ENCODE results near the gene UTF1.

The UTF1 gene

DNA sequence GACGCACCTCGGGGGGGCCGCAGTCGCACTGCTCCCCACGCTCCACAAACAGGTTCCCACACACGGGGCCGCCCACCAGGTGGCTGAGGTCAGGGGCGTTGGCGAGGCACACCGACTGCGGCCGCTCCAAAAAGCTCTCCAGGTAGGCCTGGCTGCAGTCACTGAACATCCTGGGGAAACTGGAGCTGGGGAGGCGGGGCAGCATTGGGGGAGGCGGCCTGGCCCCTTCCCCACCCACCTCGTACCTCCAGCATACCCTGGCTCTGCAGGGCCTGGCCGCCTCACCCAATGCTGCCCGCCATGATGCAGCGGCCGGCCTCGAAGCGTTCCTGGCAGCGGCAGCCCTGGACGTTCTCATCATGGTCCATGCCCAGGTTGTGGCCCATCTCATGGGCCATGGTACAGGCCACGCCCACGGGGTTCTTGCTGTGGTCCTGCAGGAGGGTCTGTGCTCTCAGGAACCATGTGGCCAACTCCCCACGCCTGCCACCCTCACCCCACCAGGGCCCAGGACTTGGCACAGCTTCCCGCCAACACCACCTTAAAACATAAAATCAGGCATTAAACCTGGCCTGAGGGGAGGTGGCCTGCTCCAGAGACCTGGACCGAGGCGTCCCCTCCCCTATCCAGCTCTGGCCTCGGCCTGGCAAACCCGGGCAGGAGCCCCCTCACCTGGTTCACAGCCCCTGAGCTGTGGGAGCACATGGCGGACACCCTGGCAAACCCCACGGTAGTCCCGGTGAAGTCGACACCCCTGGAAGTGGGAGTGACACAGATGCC lies 41.7 kb downstream of the UTF1 start:
- Histone ChIP-seq H3K9me3 (ENCODE audit: severe bottlenecking) (no peaks in the 10 kb centered on the region), H3K27me3 (ENCODE audit: insufficient read depth, poor library complexity, severe bottlenecking) (no peaks in the 10 kb centered on the region), H3K27ac (ENCODE audit: poor library complexity, severe bottlenecking) (no peak overlapping the region), H3K4me3 (ENCODE audit: severe bottlenecking) (no peak overlapping the region), H3K4me1 (ENCODE audit: insufficient read depth, poor library complexity, severe bottlenecking) (peaks cover 13% of the 10 kb centered on the region), H3K36me3 (ENCODE audit: low read depth) (peaks cover 20% of the 10 kb centered on the region)
- ATAC-seq (ENCODE audit: low read depth) (no peak), DNase-seq (ENCODE audit: low spot score) (no peak)
- TF ChIP-seq, protein P1, sequence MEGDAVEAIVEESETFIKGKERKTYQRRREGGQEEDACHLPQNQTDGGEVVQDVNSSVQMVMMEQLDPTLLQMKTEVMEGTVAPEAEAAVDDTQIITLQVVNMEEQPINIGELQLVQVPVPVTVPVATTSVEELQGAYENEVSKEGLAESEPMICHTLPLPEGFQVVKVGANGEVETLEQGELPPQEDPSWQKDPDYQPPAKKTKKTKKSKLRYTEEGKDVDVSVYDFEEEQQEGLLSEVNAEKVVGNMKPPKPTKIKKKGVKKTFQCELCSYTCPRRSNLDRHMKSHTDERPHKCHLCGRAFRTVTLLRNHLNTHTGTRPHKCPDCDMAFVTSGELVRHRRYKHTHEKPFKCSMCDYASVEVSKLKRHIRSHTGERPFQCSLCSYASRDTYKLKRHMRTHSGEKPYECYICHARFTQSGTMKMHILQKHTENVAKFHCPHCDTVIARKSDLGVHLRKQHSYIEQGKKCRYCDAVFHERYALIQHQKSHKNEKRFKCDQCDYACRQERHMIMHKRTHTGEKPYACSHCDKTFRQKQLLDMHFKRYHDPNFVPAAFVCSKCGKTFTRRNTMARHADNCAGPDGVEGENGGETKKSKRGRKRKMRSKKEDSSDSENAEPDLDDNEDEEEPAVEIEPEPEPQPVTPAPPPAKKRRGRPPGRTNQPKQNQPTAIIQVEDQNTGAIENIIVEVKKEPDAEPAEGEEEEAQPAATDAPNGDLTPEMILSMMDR (IDR thresholded peaks at IDR 0.05; ENCODE audit: poor library complexity, severe bottlenecking), result no peak

DNA sequence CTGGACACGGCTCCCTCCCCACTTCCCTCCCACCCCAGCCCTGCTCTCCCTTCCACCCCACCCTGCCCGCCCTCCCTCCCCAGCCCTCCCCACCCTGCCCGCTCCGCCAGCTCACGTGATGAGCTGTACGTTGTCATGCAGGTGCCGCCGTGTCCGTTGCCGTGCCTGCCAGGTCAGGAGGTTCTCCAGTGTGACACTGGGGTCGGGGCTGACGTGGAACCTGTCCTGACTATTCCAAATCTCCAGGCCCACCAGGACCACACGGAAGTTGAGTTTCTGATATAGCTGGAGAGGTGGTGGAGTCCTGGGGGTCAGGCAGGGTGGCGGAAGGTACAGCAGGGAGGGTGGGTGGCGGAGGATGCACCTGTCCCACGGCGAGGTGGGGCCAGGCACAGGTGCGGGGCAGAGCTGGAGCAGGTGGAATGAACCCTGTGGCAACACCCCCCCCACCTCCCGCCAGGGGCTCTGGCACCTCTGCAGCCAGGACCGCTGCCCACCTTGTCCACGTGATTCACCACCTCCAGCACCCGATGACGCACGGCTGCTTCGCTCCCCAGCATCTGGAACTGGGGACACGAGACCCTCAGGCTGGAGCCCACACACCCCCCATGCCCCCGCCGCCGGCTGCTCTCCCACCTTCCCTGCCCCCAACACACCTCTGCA lies 42.4 kb downstream of the UTF1 start:
- H3K4me1 ChIP-seq (ENCODE audit: insufficient read depth, poor library complexity, severe bottlenecking), result peaks cover 19% of the 10 kb centered on the region
- H3K4me3 ChIP-seq (ENCODE audit: severe bottlenecking), result no peak overlapping the region
- TF ChIP-seq, protein P1 (IDR thresholded peaks at IDR 0.05; ENCODE audit: poor library complexity, severe bottlenecking), result no peak
- H3K27me3 ChIP-seq (ENCODE audit: insufficient read depth, poor library complexity, severe bottlenecking), result no peaks in the 10 kb centered on the region
- no peaks in the 10 kb centered on the region for H3K9me3 ChIP-seq (ENCODE audit: severe bottlenecking)
- no peak for DNase-seq (ENCODE audit: low spot score)
- H3K27ac ChIP-seq (ENCODE audit: poor library complexity, severe bottlenecking), result no peak overlapping the region
- peaks cover 20% of the 10 kb centered on the region for H3K36me3 ChIP-seq (ENCODE audit: low read depth)
- ATAC-seq (ENCODE audit: low read depth), result no peak

DNA sequence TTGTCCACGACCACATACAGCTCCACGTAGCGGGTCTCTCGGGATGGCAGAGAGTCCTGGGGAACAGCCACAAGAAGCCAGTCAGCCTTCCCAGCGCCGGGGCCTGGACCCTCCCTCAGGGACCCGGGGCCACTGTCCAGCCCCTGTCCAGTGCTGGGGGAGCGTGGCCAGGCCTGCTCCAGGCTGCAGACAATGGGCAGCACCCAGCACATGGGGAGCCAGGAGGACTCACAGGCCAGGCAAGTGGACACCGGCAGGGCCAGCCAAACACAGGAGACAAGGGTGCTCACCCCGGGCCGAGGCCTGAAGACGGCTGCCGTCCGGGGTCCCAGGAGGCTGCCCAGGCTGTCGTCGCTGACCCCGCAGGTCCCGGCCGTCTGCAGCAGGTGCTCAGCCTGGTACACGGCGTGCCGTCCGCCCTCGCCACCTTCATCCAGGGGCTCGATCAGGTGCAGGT lies 43.0 kb downstream of the UTF1 start:
- ATAC-seq (ENCODE audit: low read depth) (no peak), DNase-seq (ENCODE audit: low spot score) (no peak)
- Histone ChIP-seq H3K27ac (ENCODE audit: poor library complexity, severe bottlenecking) (no peak overlapping the region), H3K9me3 (ENCODE audit: severe bottlenecking) (no peaks in the 10 kb centered on the region), H3K27me3 (ENCODE audit: insufficient read depth, poor library complexity, severe bottlenecking) (no peaks in the 10 kb centered on the region), H3K4me1 (ENCODE audit: insufficient read depth, poor library complexity, severe bottlenecking) (peaks cover 25% of the 10 kb centered on the region), H3K4me3 (ENCODE audit: severe bottlenecking) (no peak overlapping the region), H3K36me3 (ENCODE audit: low read depth) (peaks cover 20% of the 10 kb centered on the region)
- TF ChIP-seq, protein P1 (IDR thresholded peaks at IDR 0.05; ENCODE audit: poor library complexity, severe bottlenecking), result no peak

DNA sequence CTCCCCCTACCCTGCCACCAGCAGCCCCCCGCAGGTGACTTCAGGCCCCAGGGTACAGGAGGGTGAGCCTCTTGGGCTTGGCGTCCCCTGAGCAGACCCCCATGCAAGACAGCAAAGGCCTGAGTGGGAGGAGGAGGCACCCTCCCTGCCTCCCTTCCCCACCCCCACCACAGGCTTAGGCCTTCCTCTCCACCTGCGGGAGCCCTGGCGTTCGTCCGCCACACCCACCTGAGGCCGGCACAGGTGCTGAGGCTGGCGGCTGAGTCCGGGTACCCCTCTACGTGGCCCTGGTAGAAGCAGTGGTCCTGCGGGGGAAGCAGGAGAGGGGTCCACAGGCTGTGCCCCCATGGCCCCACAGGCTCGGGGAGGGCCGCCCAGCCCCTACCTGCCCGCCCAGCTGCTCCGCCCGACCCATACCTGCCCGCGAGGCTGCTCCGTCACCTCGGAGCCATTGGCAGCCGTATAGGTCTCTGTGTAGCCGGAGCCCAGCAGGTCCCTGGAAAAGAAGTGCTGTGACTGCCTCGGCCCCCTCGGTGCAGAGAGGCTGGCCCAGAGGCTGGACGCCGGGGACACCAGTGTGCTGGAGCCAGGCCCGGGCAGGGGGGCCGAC lies 43.6 kb downstream of the UTF1 start:
- Histone ChIP-seq H3K4me1 (ENCODE audit: insufficient read depth, poor library complexity, severe bottlenecking) (peaks cover 31% of the 10 kb centered on the region), H3K27me3 (ENCODE audit: insufficient read depth, poor library complexity, severe bottlenecking) (no peaks in the 10 kb centered on the region), H3K27ac (ENCODE audit: poor library complexity, severe bottlenecking) (no peak overlapping the region), H3K36me3 (ENCODE audit: low read depth) (peaks cover 18% of the 10 kb centered on the region), H3K4me3 (ENCODE audit: severe bottlenecking) (no peak overlapping the region), H3K9me3 (ENCODE audit: severe bottlenecking) (no peaks in the 10 kb centered on the region)
- TF ChIP-seq, protein P1 (IDR thresholded peaks at IDR 0.05; ENCODE audit: poor library complexity, severe bottlenecking), result no peak
- ATAC-seq (ENCODE audit: low read depth), result no peak
- DNase-seq (ENCODE audit: low spot score), result no peak

All from RWPE2 (cell line).